ENCODE results near the gene CD180.

DNA sequence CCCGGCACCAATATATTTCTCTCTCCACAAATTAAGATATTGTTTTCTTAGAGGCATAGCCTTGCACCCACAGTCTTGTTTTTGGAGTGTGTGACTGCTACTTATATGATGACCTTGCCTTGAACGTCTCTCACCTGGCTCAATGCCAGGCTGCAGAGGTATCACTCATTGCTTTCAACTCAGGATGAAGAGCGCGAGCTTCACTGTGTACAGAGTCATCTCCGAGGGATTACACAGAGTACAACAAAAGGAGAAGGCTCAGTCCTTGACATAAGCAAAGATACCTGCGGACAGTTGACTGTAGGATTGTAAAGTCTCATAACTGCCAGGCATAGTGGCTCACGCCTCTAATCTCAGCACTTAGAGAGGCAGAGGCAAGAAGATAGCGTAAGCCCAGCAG, 53.8 kb downstream of the CD180 start:
- TF ChIP-seq TAF1 (IDR thresholded peaks at IDR 0.05; ENCODE audit: borderline replicate concordance, insufficient read depth, low read length), result no peak
- TF ChIP-seq POLR2AphosphoS5 (IDR thresholded peaks at IDR 0.05; ENCODE audit: low read depth, low read length), result no peak
- no peak for TF ChIP-seq FOXP2 (optimal IDR thresholded peaks at IDR 0.05; ENCODE audit: borderline replicate concordance, extremely low read depth, extremely low read length, insufficient read depth)
